ENCODE results near the gene ZNF865.

ZNF865 gene

GRCh38 chr19:55663846-55664536 is 58.5 kb downstream of the ZNF865 start:
- DNase-seq: no peak

DNA sequence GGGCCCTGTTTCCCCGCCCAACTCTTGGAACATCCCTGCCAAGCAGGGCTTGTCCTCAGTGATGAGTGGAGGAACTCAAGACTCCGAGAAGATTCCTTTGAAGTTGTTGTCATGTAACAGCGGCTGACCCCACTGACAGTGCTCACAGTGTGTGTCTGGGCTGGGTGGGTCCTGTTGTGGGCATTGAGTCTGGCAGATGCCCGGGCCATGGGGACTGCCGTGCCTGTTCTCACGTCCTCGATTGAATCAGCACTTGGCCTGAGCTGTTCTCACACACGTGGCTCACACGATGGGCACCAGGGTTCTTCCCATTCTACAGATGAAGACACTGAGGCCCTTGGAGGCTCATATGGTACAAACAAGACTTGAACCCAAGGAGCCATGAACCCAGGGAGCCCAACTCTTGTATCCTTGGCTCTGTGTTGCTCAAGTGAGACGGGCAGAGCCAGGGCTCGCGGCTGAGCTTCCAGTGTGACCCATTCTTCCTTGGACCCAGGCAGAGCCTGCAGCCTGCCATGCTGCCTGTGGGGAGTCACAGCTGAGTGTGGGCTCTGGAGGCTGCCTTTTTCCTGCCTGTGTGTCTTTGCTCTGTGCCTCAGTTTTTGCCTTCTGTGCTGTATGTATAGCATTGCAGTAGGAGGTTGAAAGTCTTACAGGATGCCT is 61.0 kb downstream of the ZNF865 start:
- no peak for DNase-seq
